HepG2 (cell line): Measurements from ENCODE around the gene NECAB2. TPM values are rescaled to one million over a fixed set of nuclear protein-coding genes. Genes with fewer than 3 reads are reported as not detected.

ENCODE experiments used
- GTF3A ChIP-seq: sonication (generic); formaldehyde crosslinking; conservative IDR thresholded peaks from 2 replicates; pipeline ENCODE4 v1.4.0; 2020; ENCODE audit warnings: mild to moderate bottlenecking, missing genetic modification reagents
- HOXA5 ChIP-seq: sonication (generic); formaldehyde crosslinking; IDR thresholded peaks from 2 replicates; pipeline ENCODE4 v1.4.0; 2020; ENCODE audit warnings: missing genetic modification reagents
- IKZF1 ChIP-seq: fragments of 450-650 bp; IDR thresholded peaks from 2 replicates; pipeline ENCODE4 v1.7.1; 2016
- JUNB ChIP-seq: sonication (generic); formaldehyde crosslinking; IDR thresholded peaks from 2 replicates; pipeline ENCODE4 v1.8.0; 2022; ENCODE audit warnings: missing genetic modification reagents, mild to moderate bottlenecking, borderline replicate concordance
- MTA1 ChIP-seq: sonication (generic); formaldehyde crosslinking; IDR thresholded peaks from 2 replicates; pipeline ENCODE4 v1.4.0; 2020; ENCODE audit warnings: missing genetic modification reagents, mild to moderate bottlenecking, borderline replicate concordance
- MYC ChIP-seq: sonication (generic); formaldehyde crosslinking; IDR thresholded peaks from 2 replicates; pipeline ENCODE4 v1.9.0; 2021; ENCODE audit warnings: missing genetic modification reagents, borderline replicate concordance
- NFRKB ChIP-seq: fragments of 450-650 bp; IDR thresholded peaks from 2 replicates; pipeline ENCODE4 v1.6.1; 2017
- NRL ChIP-seq: sonication (generic); formaldehyde crosslinking; IDR thresholded peaks from 2 replicates; pipeline ENCODE4 v1.5.0; 2020; ENCODE audit warnings: missing genetic modification reagents, mild to moderate bottlenecking, moderate library complexity, borderline replicate concordance
- SYNCRIP ChIP-seq: fragments of 200-400 bp; formaldehyde crosslinking; IDR thresholded peaks from 2 replicates; pipeline ENCODE4 v1.6.1; 2018; ENCODE audit warnings: mild to moderate bottlenecking, low read depth, low read length; ENCODE audit not compliant: insufficient read depth
- TP53 ChIP-seq: sonication (generic); formaldehyde crosslinking; conservative IDR thresholded peaks from 2 replicates; pipeline ENCODE4 v1.4.0; 2020; ENCODE audit warnings: missing genetic modification reagents
- ZBTB7A ChIP-seq: sonication (generic); formaldehyde crosslinking; IDR thresholded peaks from 2 replicates; pipeline ENCODE4 v1.8.0; 2022; ENCODE audit warnings: mild to moderate bottlenecking, missing genetic modification reagents
- ZNF607 ChIP-seq: sonication (generic); formaldehyde crosslinking; IDR thresholded peaks from 2 replicates; pipeline ENCODE4 v1.5.1; 2020; ENCODE audit warnings: missing genetic modification reagents, mild to moderate bottlenecking, borderline replicate concordance
- ZNF652 ChIP-seq: IDR thresholded peaks from 2 replicates; pipeline ENCODE4 v1.6.1; 2016; ENCODE audit warnings: low read depth, borderline replicate concordance
- ZNF670 ChIP-seq: sonication (generic); formaldehyde crosslinking; IDR thresholded peaks from 2 replicates; pipeline ENCODE4 v1.8.0; 2022; ENCODE audit warnings: mild to moderate bottlenecking, missing genetic modification reagents, borderline replicate concordance
- ZNF709 ChIP-seq: sonication (generic); formaldehyde crosslinking; IDR thresholded peaks from 2 replicates; pipeline ENCODE4 v1.5.0; 2020; ENCODE audit warnings: mild to moderate bottlenecking, missing genetic modification reagents
- polyA plus RNA-seq, 8 experiments: library from polyadenylated mRNA; depleted of rRNA in 3 of 8; stranded (reverse) in 7 of 8; unstranded in 1 of 8; fragments of >200 nt; fragmentation: Illumina TruSeq in 4 of 8; extraction: Trizol in 4 of 8; gene quantifications; 2 replicates each; pipeline versions ENCODE4 v1.2.1 to v1.2.3, GENCODE V29; 2011 to 2016; ENCODE audit warnings: low read depth in 4 of 8, missing spikeins in 1 of 8, mixed read lengths in 1 of 8; ENCODE audit not compliant: insufficient read depth in 1 of 8
- total RNA-seq, 5 experiments: library from RNA; depleted of rRNA; stranded (reverse); fragments of >200 nt; fragmentation: Illumina TruSeq; extraction: Trizol; gene quantifications; 2 replicates each; pipeline ENCODE4 v1.2.3, GENCODE V29; 2016; ENCODE audit warnings: low read depth in 1 of 5
- TF ChIP-seq, protein P1 (sequence below): sonication (generic); formaldehyde crosslinking; IDR thresholded peaks from 2 replicates; pipeline ENCODE4 v1.4.0; 2020; ENCODE audit warnings: missing genetic modification reagents
- TF ChIP-seq, protein P2 (sequence below): sonication (generic); formaldehyde crosslinking; IDR thresholded peaks from 2 replicates; pipeline ENCODE4 v1.8.1; 2023; ENCODE audit warnings: mild to moderate bottlenecking, missing genetic modification reagents
- TF ChIP-seq, protein P3 (sequence below): sonication (generic); formaldehyde crosslinking; IDR thresholded peaks from 2 replicates; pipeline ENCODE4 v1.4.0; 2020; ENCODE audit warnings: mild to moderate bottlenecking, missing genetic modification reagents
- TF ChIP-seq, protein P4 (sequence below): sonication (generic); formaldehyde crosslinking; conservative IDR thresholded peaks from 2 replicates; pipeline ENCODE4 v1.4.0; 2020; ENCODE audit warnings: missing genetic modification reagents

Gene NECAB2
- total and polyA plus RNA-seq, 2 of the 13 experiments (the other 11 are each of a cell fraction or from before 2014, with no cell fraction given) = 0.21 to 0.49 TPM

DNA sequence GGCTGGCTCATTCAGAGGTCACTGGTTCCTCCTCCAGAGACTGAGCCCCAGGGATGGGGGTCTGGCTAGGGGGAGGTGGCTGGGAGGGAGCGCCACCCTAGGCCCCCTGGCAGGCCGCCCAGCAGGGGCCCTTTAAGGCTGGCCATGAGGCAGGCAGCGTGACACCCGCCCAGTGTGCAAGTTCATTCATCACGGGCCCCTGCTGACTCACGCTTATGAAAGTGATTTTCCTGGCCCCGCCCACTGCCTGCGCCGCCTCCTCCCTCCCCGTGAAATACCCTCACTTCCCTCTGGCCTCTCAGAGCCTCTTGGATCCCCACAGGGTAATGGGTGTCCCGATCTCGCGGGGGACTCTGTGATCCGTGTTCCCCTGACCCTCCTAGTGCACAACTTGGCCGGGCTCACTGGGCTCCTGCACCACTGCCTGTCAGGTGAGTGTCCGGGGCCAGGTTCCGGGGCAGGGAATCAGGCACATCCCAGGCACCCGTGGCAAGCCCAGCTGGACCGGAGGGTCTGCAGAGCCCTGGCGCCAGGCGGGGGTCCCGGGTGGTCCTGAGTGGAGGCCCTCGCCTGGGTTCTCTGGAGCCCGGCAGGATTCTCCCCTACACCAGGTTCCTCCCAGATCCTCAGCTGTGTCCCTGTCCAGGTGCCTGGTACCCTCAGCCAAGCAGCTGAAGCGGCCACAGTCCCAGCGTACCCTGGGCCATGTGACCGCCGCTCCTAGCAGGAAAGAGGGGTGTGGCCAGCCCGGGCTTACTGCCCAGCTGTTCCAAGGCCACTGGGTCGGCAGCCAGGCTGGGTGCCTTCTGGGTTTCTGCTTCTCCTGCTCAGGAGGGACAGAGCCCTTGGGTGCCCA lies 14.9 kb upstream of the NECAB2 start, which contains the start of gene OSGIN1 (continued):
- TF ChIP-seq NRL (CRISPR knock-in tag) (peak; percentile 55; the same call in 1 of the 2 replicates), ZNF709 (CRISPR knock-in tag) (no peak; the same call in 1 of the 2 replicates), MYC (CRISPR knock-in tag) (peak; percentile 98), NFRKB (no peak), TP53 (CRISPR knock-in tag) (peak; percentile 80; the same call in 1 of the 2 replicates), JUNB (CRISPR knock-in tag) (peak; percentile 49; the same call in 1 of the 2 replicates), ZNF670 (CRISPR knock-in tag) (0 out of 2 replicates have a peak, but pooled peaks have one; percentile 6), ZNF607 (CRISPR knock-in tag) (0 out of 2 replicates have a peak, but pooled peaks have one; percentile 56), HOXA5 (CRISPR knock-in tag) (peak; percentile 76; the same call in 1 of the 2 replicates), ZNF652 (CRISPR knock-in tag) (peak; percentile 76), MTA1 (peak; percentile 64; the same call in 1 of the 2 replicates), IKZF1 (no peak), SYNCRIP (no peak), GTF3A (CRISPR knock-in tag) (0 out of 2 replicates have a peak, but pooled peaks have one; percentile 77), ZBTB7A (no peak)
- TF ChIP-seq, protein P1, sequence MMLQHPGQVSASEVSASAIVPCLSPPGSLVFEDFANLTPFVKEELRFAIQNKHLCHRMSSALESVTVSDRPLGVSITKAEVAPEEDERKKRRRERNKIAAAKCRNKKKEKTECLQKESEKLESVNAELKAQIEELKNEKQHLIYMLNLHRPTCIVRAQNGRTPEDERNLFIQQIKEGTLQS (CRISPR knock-in tag) = peak; percentile 93
- TF ChIP-seq, protein P2, sequence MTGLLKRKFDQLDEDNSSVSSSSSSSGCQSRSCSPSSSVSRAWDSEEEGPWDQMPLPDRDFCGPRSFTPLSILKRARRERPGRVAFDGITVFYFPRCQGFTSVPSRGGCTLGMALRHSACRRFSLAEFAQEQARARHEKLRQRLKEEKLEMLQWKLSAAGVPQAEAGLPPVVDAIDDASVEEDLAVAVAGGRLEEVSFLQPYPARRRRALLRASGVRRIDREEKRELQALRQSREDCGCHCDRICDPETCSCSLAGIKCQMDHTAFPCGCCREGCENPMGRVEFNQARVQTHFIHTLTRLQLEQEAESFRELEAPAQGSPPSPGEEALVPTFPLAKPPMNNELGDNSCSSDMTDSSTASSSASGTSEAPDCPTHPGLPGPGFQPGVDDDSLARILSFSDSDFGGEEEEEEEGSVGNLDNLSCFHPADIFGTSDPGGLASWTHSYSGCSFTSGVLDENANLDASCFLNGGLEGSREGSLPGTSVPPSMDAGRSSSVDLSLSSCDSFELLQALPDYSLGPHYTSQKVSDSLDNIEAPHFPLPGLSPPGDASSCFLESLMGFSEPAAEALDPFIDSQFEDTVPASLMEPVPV = peak; percentile 88
- TF ChIP-seq, protein P3, sequence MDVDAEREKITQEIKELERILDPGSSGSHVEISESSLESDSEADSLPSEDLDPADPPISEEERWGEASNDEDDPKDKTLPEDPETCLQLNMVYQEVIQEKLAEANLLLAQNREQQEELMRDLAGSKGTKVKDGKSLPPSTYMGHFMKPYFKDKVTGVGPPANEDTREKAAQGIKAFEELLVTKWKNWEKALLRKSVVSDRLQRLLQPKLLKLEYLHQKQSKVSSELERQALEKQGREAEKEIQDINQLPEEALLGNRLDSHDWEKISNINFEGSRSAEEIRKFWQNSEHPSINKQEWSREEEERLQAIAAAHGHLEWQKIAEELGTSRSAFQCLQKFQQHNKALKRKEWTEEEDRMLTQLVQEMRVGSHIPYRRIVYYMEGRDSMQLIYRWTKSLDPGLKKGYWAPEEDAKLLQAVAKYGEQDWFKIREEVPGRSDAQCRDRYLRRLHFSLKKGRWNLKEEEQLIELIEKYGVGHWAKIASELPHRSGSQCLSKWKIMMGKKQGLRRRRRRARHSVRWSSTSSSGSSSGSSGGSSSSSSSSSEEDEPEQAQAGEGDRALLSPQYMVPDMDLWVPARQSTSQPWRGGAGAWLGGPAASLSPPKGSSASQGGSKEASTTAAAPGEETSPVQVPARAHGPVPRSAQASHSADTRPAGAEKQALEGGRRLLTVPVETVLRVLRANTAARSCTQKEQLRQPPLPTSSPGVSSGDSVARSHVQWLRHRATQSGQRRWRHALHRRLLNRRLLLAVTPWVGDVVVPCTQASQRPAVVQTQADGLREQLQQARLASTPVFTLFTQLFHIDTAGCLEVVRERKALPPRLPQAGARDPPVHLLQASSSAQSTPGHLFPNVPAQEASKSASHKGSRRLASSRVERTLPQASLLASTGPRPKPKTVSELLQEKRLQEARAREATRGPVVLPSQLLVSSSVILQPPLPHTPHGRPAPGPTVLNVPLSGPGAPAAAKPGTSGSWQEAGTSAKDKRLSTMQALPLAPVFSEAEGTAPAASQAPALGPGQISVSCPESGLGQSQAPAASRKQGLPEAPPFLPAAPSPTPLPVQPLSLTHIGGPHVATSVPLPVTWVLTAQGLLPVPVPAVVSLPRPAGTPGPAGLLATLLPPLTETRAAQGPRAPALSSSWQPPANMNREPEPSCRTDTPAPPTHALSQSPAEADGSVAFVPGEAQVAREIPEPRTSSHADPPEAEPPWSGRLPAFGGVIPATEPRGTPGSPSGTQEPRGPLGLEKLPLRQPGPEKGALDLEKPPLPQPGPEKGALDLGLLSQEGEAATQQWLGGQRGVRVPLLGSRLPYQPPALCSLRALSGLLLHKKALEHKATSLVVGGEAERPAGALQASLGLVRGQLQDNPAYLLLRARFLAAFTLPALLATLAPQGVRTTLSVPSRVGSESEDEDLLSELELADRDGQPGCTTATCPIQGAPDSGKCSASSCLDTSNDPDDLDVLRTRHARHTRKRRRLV (CRISPR knock-in tag) = no peak; the same call in none of the 2 replicates
- TF ChIP-seq, protein P4, sequence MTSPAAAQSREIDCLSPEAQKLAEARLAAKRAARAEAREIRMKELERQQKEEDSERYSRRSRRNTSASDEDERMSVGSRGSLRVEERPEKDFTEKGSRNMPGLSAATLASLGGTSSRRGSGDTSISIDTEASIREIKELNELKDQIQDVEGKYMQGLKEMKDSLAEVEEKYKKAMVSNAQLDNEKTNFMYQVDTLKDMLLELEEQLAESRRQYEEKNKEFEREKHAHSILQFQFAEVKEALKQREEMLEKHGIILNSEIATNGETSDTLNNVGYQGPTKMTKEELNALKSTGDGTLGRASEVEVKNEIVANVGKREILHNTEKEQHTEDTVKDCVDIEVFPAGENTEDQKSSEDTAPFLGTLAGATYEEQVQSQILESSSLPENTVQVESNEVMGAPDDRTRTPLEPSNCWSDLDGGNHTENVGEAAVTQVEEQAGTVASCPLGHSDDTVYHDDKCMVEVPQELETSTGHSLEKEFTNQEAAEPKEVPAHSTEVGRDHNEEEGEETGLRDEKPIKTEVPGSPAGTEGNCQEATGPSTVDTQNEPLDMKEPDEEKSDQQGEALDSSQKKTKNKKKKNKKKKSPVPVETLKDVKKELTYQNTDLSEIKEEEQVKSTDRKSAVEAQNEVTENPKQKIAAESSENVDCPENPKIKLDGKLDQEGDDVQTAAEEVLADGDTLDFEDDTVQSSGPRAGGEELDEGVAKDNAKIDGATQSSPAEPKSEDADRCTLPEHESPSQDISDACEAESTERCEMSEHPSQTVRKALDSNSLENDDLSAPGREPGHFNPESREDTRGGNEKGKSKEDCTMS (CRISPR knock-in tag) = no peak
